22Rv1 (cell line): Measurements from ENCODE around the gene HERPUD2.
"Not testable (repeated sequence)": the region's sequence is repeated elsewhere in the genome, so short reads cannot be mapped to it uniquely, and the experiment has no call there.

Experiments
- H3K27ac ChIP-seq: fragments of 450-650 bp; 2 replicates; pipeline ENCODE4 v1.5.1; 2017
- ZFX ChIP-seq: fragments of 450-650 bp; IDR thresholded peaks from 2 replicates; pipeline ENCODE4 v1.6.1; 2017; ENCODE audit warnings: antibody characterized with exemption, borderline replicate concordance
- TF ChIP-seq, protein P1 (sequence below): fragments of 450-650 bp; IDR thresholded peaks from 2 replicates; pipeline ENCODE4 v1.5.1; 2017; ENCODE audit warnings: mild to moderate bottlenecking

Gene HERPUD2

DNA sequence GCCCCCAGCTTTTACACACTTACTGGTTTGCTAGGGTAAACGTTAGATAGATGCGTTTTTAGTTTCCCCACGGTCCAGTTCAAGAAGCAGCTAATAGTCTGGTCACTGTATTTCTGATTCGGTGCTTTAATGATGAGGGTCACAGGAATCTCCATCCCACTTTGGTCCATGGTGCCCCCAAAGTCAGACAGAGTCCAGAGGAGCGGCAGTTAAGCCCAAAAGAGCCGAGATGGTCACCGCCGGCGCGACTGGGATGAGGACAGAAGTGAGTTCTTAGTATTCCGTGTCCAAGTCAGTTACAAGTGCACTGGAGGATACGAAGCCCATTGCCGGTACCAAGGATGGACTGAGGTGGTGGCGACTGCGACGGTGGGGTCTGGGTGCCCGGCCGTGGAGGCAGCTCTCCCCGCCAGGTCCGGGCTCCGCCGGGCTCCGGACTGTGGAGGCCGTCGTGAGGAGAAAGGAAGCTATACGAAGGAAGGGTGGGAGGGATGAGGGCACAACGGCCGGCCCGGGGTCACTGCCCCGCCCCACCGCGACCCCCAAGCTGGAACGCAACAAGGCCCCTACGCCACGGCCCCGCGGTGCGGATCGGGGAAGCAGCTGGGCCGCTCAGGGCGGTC is 663 bp downstream of the HERPUD2 start:
- no peak for TF ChIP-seq ZFX
- TF ChIP-seq, protein P1, sequence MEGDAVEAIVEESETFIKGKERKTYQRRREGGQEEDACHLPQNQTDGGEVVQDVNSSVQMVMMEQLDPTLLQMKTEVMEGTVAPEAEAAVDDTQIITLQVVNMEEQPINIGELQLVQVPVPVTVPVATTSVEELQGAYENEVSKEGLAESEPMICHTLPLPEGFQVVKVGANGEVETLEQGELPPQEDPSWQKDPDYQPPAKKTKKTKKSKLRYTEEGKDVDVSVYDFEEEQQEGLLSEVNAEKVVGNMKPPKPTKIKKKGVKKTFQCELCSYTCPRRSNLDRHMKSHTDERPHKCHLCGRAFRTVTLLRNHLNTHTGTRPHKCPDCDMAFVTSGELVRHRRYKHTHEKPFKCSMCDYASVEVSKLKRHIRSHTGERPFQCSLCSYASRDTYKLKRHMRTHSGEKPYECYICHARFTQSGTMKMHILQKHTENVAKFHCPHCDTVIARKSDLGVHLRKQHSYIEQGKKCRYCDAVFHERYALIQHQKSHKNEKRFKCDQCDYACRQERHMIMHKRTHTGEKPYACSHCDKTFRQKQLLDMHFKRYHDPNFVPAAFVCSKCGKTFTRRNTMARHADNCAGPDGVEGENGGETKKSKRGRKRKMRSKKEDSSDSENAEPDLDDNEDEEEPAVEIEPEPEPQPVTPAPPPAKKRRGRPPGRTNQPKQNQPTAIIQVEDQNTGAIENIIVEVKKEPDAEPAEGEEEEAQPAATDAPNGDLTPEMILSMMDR: no peak
- H3K27ac ChIP-seq: peak overlapping the region; percentile 81

DNA sequence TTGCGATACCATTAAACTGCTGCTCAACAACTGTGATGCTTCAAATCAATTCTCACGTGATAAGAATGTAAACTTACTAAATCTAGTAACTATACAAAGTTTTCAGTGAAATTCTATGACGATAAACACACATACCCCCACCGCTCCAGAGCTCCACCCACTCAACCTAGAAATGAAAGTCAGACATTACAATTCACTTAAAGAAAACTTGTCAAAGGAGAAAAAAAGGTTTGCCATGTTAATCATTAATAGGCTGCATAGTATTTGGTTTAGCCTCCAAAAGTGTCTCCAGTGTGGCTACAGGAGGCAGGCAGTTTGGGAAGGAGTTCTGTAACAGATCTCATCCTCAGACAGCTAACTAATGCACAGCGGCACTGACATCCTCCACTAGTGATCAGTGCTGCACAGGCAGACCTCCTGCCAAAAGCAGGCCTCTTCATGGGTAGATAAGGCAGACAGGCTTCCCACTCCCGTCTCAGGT is 3.1 kb downstream of the HERPUD2 start:
- H3K27ac ChIP-seq: no peak overlapping the region
- TF ChIP-seq ZFX: no peak
- TF ChIP-seq, protein P1: no peak

DNA sequence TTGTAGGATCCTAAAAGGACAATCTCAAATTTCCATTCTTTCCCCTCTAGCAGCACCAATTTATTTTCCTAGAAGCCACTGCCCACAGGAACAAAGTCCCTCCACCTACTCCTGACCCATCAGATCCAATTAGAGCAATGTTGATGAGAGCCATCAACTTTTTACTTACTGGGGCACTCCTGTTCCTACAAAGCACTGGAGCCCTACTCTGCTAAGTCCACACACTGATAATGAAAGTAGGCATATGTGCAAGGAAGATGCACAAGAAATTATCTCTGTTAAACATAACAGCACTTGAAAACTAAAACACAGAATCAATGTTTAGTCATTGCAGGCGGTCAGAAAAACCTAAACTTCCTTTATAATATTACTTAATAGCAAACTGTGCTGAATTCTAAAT is 3.6 kb downstream of the HERPUD2 start:
- no peak for TF ChIP-seq ZFX
- TF ChIP-seq, protein P1: no peak
- H3K27ac ChIP-seq: no peak overlapping the region

DNA sequence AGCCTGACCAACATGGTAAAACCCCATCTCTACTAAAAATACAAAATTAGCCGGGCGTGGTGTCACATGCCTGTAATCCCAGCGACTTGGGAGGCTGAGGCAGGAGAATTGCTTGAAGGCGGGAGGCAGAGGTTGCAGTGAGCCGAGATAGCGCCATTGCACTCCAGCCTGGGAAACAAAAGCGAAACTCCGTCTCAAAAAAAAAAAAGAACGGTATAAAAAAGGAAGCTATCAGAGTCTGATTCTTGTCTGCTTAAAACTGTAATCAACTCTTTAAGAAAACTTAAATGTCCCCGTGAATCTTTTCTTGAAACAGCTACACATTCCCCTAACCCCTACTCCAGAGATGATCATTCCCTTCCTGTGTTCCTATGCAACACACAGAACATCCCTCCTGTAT is 4.3 kb downstream of the HERPUD2 start:
- not testable (repeated sequence) for H3K27ac ChIP-seq

DNA sequence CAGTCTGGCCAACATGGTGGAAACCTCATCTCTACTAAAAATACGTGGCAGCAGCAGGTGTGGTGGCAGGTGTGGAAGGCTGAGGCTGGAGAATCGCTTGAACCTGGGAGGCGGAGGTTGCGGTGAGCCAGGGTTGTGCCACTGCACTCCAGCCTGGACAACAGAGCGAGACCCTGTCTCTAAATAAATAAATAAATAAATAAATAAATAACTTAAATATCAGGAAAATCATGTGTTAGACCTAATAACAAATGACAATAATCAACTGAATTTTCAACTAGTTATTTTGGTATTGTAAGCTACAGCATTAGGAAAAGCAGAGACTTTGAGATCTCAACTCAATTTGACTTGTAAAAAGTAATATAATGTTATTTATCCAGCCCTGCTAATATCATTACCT is 9.2 kb downstream of the HERPUD2 start:
- H3K27ac ChIP-seq: no peak overlapping the region
- TF ChIP-seq, protein P1: no peak
- TF ChIP-seq ZFX: no peak

DNA sequence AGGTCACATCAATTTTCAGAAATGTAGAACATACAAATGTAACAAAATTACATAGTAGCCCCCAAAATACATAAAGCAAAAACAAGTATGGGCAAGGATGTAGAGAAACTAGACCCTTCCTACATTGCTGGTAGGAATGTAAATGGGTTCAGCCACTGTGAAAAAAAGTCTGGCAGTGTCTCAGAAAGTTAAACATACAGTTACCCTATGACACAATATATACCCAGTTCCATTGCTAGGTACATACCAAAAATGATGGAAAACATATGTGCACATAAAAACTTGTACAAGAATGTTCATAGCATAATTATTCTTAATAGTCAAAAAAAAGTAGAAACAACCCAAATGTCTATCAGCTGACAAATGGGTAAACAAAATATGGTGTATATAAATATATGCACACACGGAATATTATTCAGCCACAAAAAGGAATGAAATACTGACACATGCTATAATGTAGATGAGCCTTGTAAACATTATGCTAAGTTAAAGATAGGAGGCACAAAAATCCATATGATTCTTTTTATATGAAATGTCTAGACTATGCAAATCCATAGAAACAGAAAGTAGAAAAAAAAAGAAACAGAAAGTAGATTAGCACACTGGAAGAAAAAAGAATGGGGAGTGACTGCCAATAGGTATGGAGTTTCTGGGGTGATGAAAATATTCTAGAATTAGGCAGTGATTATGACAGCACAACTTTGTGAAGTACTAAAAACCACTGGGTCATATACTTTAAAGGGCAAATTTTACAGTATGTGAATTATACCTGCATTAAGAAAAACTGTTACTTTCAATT is 13.5 kb downstream of the HERPUD2 start:
- H3K27ac ChIP-seq: no peak overlapping the region
- TF ChIP-seq ZFX: no peak
- TF ChIP-seq, protein P1: no peak

DNA sequence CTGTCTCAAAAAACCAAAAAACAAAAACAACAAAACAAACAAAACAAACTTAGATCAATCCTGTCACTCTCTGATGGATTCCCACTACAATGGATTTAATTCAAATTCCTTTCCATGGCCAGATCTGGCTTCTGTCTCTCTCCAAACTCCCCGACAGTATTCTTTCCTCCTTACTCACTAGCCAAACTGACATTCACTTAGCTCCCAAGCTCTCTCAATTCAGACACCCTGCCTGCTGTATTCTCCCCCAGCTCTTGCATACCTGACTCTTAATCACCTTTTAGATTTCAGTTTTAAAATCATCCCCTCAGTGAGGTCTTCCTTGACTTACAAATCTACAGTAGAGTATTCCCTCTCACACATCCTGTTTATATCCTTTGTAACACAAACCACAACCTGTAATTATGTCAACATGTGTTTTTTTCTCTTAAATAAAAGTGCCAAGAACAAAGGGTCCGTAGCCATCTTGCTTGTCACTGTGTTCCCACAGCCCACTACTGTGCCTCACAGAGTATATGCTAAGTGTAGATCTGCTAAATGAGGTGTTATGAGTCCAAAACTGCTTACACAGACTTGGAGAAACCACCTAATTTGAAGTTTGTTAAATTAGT is 14.4 kb downstream of the HERPUD2 start:
- no peak for TF ChIP-seq ZFX
- TF ChIP-seq, protein P1: no peak
- no peak overlapping the region for H3K27ac ChIP-seq
